HCT116 (cell line): ENCODE results near the gene IMPDH1.

Experiments used
- POLR2A ChIP-seq: IDR thresholded peaks from 2 replicates; pipeline ENCODE4 v1.7.0; 2011; ENCODE audit warnings: borderline replicate concordance; ENCODE audit not compliant: insufficient read depth, insufficient read length; ENCODE audit errors: extremely low read depth
- POLR2AphosphoS5 ChIP-seq: IDR thresholded peaks from 2 replicates; pipeline ENCODE4 v1.6.1; 2011; ENCODE audit warnings: mild to moderate bottlenecking, low read depth, low read length, moderate library complexity
- TF ChIP-seq, protein P1 (sequence below), 3 experiments: fragments of 200-600 bp in 1 of 3; sonication (generic) in 1 of 3; IDR thresholded peaks in 2 of 3; conservative IDR thresholded peaks in 1 of 3; 2 replicates each; pipeline ENCODE4 v1.5.1; 2012 to 2017; ENCODE audit warnings: low read depth in 2 of 3, low read length in 2 of 3, antibody characterized with exemption in 1 of 3, borderline replicate concordance in 1 of 3, control low read depth in 1 of 3, mild to moderate bottlenecking in 1 of 3, mixed read lengths in 1 of 3, mixed run types in 1 of 3, moderate library complexity in 1 of 3; ENCODE audit not compliant: insufficient read depth in 1 of 3

DNA sequence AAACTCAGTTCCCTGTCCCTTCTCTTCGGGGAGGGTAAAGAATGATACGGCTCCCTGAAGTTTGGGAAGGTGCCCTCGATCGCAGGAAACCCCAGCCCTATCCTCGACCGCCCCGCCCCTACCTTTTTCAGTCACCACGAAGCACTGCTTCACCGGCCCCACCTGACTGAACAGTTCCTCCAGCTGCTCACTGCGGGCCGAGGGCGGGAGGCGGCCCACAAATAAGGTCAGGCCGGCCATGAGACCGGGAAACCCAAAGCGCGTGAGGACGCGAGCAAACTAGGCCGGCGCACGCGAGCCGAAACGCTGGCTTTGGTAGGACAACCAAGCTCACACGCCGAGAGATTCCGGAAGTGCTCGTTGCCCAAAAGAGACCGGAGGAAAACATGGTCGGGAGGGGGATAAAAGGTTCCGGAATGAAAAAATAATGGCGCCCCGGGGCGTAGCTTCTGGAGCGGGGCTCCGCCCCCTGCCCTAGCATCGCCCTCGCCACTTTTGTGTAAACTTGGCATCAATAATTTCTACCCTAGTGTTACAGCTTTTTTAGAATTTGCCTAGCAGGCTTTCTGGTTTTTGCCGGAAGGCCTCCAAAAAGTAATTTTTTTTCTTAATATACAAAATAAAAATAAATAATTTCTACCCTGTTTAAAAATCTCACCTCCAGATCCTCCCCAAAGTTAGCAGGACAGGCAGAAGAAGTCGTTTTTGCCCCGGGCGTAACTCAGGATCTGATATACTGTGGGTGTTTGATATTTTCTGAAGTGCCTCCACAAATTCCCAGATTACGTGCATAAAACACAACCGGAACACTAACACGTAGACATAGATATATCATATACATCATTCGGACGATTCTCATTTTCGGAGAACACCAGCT, 66.0 kb downstream of the IMPDH1 start, which contains the start of gene RBM28:
- TF ChIP-seq, protein P1, sequence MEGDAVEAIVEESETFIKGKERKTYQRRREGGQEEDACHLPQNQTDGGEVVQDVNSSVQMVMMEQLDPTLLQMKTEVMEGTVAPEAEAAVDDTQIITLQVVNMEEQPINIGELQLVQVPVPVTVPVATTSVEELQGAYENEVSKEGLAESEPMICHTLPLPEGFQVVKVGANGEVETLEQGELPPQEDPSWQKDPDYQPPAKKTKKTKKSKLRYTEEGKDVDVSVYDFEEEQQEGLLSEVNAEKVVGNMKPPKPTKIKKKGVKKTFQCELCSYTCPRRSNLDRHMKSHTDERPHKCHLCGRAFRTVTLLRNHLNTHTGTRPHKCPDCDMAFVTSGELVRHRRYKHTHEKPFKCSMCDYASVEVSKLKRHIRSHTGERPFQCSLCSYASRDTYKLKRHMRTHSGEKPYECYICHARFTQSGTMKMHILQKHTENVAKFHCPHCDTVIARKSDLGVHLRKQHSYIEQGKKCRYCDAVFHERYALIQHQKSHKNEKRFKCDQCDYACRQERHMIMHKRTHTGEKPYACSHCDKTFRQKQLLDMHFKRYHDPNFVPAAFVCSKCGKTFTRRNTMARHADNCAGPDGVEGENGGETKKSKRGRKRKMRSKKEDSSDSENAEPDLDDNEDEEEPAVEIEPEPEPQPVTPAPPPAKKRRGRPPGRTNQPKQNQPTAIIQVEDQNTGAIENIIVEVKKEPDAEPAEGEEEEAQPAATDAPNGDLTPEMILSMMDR (IDR thresholded peaks at IDR 0.05 in 2 of 3, conservative IDR thresholded peaks at IDR 0.05 in 1 of 3; ENCODE audit: borderline replicate concordance in 1 of 3, insufficient read depth in 1 of 3, low read depth in 2 of 3, low read length in 2 of 3): no peak
- TF ChIP-seq POLR2A (peak; percentile 65), POLR2AphosphoS5 (peak; percentile 98)
